Ectodermal cell (in vitro differentiated cells): ENCODE data around the gene ALDH3B1.

Source experiments
- H3K27ac ChIP-seq: 2 replicates; pipeline ENCODE4 v1.7.0; 2013; ENCODE audit warnings: mild to moderate bottlenecking, low read depth, low read length; ENCODE audit not compliant: insufficient read depth, poor library complexity, severe bottlenecking
- H3K27me3 ChIP-seq: 2 replicates; pipeline ENCODE4 v1.7.0; 2013; ENCODE audit warnings: mild to moderate bottlenecking, low read length; ENCODE audit not compliant: insufficient read depth, control insufficient read depth, poor library complexity, severe bottlenecking
- H3K36me3 ChIP-seq: one replicate; pipeline ENCODE4 v1.7.0; 2013; ENCODE audit warnings: low read length; ENCODE audit not compliant: control insufficient read depth, insufficient read depth
- H3K4me1 ChIP-seq: one replicate; pipeline ENCODE4 v1.7.0; 2013; ENCODE audit warnings: low read length; ENCODE audit not compliant: control insufficient read depth, insufficient read depth
- H3K4me3 ChIP-seq: 2 replicates; pipeline ENCODE4 v1.7.0; 2013; ENCODE audit warnings: low read depth, low read length, control low read depth; ENCODE audit not compliant: insufficient read depth
- H3K9me3 ChIP-seq: 2 replicates; pipeline ENCODE4 v1.7.0; 2013; ENCODE audit warnings: mild to moderate bottlenecking, low read length, moderate library complexity; ENCODE audit not compliant: control insufficient read depth
- WGBS, 2 experiments: methylation state at CpG; one replicate each; pipeline ENCODE4 v1.1.7; 2013; ENCODE audit warnings: missing lambda C conversion rate in 2 of 2; 5-methylcytosine and 5-hydroxymethylcytosine counted together

Gene ALDH3B1

DNA sequence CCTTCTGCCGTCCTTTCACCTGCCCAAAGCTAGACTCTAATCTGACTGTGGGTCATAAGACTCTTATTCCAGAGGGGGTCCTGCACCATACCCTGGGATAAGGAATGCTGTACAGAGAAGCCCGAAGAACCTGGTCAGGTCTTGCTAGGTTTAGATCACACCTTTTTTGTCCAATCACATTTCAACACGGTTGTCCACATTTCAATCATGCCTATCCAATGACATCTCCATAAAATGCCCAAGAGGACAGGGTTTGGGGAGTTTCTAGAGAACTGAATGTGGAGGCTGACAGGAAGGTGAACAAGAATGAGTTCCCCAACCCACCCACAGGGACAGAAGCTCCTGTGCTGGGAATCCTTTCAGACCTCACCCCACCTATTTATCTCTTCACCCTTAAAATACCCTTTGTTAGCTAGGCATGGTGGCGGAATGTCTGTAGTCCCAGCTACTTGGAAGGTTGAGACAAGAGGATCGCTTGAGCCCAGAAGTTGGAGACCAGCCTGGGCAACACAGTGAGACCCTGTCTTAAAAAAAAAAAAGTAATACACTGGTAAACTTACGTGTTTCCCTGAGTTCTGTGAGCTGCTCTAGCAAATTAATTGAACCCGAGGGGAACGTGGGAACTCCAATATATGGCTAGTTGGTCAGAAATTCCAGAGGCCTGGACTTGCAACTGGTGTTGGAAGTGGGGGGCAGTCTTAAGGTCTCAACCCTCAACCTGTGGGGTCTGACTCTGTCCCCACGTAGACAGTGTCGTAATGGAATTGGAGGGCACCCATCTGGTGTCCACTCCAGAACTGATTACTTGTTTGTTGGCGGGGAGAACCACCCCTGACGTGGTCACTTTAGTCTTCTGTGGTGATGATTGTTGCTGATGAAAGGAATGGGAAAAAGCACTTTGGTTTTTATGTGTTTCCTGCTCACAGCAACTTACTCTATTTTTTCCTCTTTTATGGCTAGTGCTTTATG is 46.5 kb downstream of the ALDH3B1 start:
- Histone ChIP-seq H3K36me3 (peaks cover 2% of the 10 kb centered on the region), H3K9me3 (no peaks in the 10 kb centered on the region), H3K4me1 (no peaks in the 10 kb centered on the region), H3K27ac (no peak overlapping the region), H3K27me3 (no peaks in the 10 kb centered on the region), H3K4me3 (no peak overlapping the region)
- WGBS, 2 experiments: 93 to 97% methylated on average over 12 of the region's 12 CpGs

DNA sequence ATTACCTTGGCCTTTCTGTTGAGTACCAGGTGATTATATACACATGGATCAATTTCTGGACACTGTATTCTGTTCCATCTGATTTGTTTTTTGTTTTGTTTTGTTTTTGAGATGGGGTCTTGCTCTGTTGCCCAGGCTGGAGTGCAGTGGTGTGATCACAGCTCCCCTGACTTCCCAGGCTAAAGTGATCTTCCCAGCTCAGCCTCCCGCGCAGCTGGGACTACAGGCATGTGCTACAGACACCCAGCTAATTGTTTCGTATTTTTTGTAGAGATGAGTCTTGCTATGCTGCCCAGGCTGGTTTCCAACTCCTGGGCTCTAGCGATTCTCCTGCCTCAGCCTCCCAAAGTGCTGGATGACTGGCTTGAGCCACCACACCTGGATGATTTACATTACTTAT is 47.7 kb downstream of the ALDH3B1 start:
- no peak overlapping the region for H3K27ac ChIP-seq
- H3K36me3 ChIP-seq: peaks cover 6% of the 10 kb centered on the region
- WGBS, 2 experiments: 93 to 99% methylated on average over 4 of the region's 4 CpGs
- no peaks in the 10 kb centered on the region for H3K27me3 ChIP-seq
- H3K4me1 ChIP-seq: no peaks in the 10 kb centered on the region
- H3K4me3 ChIP-seq: no peak overlapping the region
- no peaks in the 10 kb centered on the region for H3K9me3 ChIP-seq

DNA sequence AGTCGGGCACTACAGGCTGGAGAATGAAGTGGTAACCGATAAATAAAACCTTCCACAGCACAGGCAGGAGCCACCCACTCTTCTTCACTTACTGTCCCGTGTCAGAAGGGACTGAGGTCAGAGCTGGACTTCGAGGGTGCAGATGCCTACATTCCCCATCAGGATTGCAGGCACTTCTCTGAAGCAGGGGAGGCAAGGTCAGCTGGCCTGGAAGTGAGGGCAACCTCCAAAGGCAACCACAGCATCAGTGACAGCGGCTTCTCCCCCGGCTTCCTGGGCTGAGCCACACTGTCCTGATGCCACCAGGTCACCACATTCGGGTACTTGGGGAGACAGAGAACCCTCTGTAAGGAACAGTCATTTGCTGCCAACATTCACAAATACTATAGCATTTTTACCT is 51.4 kb downstream of the ALDH3B1 start:
- Histone ChIP-seq H3K9me3 (no peaks in the 10 kb centered on the region), H3K4me1 (no peaks in the 10 kb centered on the region), H3K27me3 (no peaks in the 10 kb centered on the region), H3K36me3 (peaks cover 6% of the 10 kb centered on the region), H3K27ac (no peak overlapping the region), H3K4me3 (no peak overlapping the region)
- WGBS, 2 experiments: 94% methylated on average over 7 of the region's 7 CpGs

DNA sequence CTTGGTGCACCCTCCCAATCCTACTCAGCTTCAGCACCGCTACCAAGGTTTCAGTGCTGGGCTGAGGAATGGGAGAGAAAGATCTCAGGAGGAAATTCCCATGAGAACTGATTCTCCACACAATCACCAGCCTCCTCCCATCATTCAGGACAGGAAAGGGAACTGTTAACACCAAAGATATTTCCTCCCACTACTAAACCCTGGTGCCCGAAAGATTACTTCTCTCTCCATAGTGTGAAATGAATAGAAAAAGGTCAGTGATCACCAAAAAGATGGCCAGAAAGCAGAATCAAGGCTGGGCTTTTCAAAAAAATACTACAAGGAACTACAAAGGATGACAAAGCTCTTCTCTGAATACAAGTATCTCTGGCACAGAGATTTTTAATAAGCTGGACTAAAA is 54.8 kb downstream of the ALDH3B1 start:
- H3K36me3 ChIP-seq: peaks cover 11% of the 10 kb centered on the region
- no peaks in the 10 kb centered on the region for H3K27me3 ChIP-seq
- no peaks in the 10 kb centered on the region for H3K9me3 ChIP-seq
- WGBS, 2 experiments: 90 to 100% methylated on average over 1 to 2 of the region's 2 CpGs
- no peak overlapping the region for H3K4me3 ChIP-seq
- no peak overlapping the region for H3K27ac ChIP-seq
- H3K4me1 ChIP-seq: peaks cover 8% of the 10 kb centered on the region

DNA sequence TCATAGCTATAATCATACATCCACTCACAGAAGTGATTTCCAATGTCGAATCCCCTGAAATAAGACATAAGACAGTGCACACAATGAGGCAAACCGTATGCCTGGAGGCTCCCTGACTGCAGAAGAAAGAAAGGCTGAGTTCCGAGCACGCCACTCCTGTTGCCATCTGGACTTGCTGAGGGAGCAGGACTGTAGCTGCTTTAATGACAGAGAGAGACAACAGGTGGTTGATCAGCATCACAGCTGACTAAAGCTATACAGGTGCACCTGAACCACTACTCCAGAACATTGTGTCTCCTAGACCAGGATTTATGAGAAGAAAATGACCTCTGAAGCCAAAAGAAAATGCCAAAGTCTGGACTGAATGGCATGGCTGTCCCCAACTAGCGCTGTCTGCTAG is 55.7 kb downstream of the ALDH3B1 start:
- no peak overlapping the region for H3K27ac ChIP-seq
- no peaks in the 10 kb centered on the region for H3K9me3 ChIP-seq
- WGBS, 2 experiments: 91 to 95% methylated on average over 5 of the region's 5 CpGs
- H3K4me1 ChIP-seq: peaks cover 8% of the 10 kb centered on the region
- H3K36me3 ChIP-seq: peaks cover 11% of the 10 kb centered on the region
- no peaks in the 10 kb centered on the region for H3K27me3 ChIP-seq
- H3K4me3 ChIP-seq: no peak overlapping the region

DNA sequence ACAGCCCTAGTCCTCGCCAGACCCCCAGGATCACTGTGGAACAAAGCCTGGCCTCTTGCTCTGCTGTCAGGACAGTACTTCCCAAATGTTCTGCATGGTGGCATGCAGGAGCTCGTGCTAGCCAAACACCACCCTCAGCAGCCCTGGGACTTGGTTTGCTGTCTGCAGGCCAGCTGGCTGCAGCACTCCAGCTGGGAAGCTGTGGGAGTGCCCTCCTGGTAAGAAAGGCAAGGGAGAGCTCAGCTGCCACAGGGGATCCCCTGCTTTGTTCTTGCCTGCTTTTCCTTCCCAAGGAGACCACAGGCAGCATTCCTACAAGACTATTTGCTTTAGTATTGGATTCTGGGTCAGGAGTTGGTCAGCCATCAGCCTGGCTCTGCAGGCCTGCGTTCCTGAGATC is 56.6 kb downstream of the ALDH3B1 start:
- Histone ChIP-seq H3K36me3 (peaks cover 7% of the 10 kb centered on the region), H3K27me3 (no peaks in the 10 kb centered on the region), H3K27ac (no peak overlapping the region), H3K4me3 (no peak overlapping the region), H3K4me1 (peaks cover 8% of the 10 kb centered on the region), H3K9me3 (no peaks in the 10 kb centered on the region)
- 71 to 74% methylated on average over 3 of the region's 3 CpGs for WGBS, 2 experiments

DNA sequence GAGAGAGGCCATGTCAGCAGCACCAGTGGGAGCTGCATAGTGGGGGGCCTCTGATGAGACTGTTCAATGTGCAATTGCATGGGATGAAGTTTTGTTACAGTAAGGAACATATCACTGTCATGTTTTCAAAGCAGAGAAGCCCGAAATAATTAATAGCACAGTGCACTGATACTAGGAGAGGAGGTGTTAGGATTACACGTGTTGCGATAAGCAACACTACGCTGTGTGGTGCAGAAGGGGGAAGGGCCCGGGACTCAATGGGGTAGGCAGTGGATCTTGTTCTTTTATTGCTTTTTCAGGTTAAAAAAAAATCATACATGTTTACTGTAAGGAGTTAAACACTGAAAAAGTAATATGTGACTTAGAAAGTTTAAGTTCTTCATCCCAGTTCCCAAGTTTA is 57.9 kb downstream of the ALDH3B1 start:
- H3K4me3 ChIP-seq: no peak overlapping the region
- 97 to 98% methylated on average over 4 to 5 of the region's 5 CpGs for WGBS, 2 experiments
- H3K36me3 ChIP-seq: peaks cover 5% of the 10 kb centered on the region
- H3K9me3 ChIP-seq: no peaks in the 10 kb centered on the region
- no peak overlapping the region for H3K27ac ChIP-seq
- peaks cover 8% of the 10 kb centered on the region for H3K4me1 ChIP-seq
- no peaks in the 10 kb centered on the region for H3K27me3 ChIP-seq

DNA sequence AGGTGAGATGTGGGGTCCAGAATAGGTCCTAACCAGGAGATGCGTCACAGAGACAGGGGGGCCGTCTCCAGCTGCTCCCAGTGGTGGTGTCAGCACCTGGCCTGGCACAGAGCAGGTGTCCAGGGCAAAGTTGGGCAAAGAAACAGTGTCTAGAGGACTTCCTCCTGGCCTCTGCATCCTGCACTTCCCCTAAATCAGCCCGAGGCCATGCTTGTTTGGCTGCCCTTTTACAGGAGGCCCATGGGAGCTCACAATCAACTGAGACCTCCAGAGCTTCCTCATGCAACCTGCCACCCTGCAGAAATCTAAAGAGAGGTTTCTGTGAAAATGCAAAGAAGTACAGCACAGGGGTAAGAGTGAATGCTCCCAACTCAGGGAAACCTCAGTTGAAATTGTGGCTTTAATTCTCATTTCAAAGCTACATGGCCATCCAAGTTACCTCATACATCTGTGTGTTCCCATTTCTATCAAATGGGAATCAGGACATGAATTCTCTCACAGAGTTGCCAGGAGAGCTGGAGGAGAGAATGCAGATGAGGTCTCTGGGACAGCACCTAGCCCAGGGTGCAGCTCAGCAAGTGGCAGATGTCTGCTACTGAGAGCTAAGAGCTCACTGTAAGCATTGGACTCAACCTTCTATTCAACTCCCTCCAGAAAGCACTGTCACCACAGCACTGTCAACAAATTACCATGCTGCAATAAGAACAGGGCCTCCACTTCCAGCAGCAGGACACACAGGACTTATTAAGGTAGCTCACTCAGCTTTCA is 61.3 kb downstream of the ALDH3B1 start:
- Histone ChIP-seq H3K9me3 (no peaks in the 10 kb centered on the region), H3K4me3 (no peak overlapping the region), H3K4me1 (peaks cover 8% of the 10 kb centered on the region), H3K27me3 (no peaks in the 10 kb centered on the region), H3K36me3 (peaks cover 5% of the 10 kb centered on the region), H3K27ac (no peak overlapping the region)
- 95 to 96% methylated on average over 3 of the region's 3 CpGs for WGBS, 2 experiments

DNA sequence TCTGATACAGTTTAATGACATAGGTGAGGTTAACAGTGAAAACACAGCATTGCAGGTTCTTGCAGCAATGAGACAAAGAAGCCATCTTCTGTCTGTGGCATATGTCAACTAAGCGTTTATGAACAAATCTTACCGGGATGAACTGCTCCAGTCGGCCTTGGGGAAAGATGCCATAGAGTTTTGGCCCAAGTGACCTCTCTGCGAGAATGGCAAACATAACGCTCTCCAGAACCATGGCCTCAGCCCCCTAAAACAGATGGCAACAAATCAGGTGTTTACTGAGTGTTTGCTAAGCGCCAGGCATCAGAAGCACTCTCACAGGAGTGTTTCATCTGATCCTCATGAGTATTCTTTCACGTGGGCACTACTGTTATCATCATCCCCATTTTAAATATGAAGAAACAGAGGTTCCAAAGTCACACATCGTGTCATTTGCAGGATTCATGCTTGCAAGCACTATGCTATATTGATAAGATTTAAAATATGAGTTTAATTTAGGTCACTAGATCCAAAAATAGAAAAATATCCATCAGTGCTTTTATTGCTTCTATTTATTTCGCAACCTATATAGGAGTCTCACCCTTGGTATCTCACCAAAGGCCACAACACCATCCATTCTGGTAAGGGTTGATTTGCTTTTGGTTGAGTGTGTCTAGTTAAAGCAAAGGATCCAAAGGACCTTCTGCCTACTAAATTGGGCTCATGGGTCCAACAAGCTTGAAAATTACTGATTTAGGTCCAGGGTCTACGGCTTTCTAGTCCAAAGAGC is 64.6 kb downstream of the ALDH3B1 start:
- Histone ChIP-seq H3K9me3 (no peaks in the 10 kb centered on the region), H3K27ac (no peak overlapping the region), H3K4me3 (no peak overlapping the region), H3K27me3 (no peaks in the 10 kb centered on the region), H3K36me3 (no peaks in the 10 kb centered on the region), H3K4me1 (no peaks in the 10 kb centered on the region)
- 95 to 97% methylated on average over 8 to 9 of the region's 10 CpGs for WGBS, 2 experiments
